Left renal cortex interstitium (tissue), 4 donors: ENCODE results near the gene C20orf96. TPM values are rescaled to one million over a fixed set of nuclear protein-coding genes. Genes with fewer than 3 reads are reported as not detected.
A peak's percentile ranks its signal among the peaks of the same experiment; 100 is the strongest.

Source experiments
- DNase-seq, 4 donors: peaks; one replicate each; pipeline ENCODE4 v3.0.0-alpha.2; 2013; ENCODE audit warnings: low read depth in 4 of 4, low spot score in 2 of 4, missing footprints in 1 of 4
- polyA plus RNA-seq, 4 donors: library from polyadenylated mRNA; unstranded; fragments of 120-200 nt; gene quantifications; one replicate each; pipeline ENCODE4 v1.2.1, GENCODE V29; 2013; ENCODE audit not compliant: insufficient read length in 4 of 4

C20orf96 gene
- polyA plus RNA-seq, 4 donors = 32.0 to 43.0 (median 37.6) TPM

- DNase-seq = no peak
Measured at GRCh38 chr20:312866-313265, 22.3 kb upstream of the C20orf96 start.

DNA sequence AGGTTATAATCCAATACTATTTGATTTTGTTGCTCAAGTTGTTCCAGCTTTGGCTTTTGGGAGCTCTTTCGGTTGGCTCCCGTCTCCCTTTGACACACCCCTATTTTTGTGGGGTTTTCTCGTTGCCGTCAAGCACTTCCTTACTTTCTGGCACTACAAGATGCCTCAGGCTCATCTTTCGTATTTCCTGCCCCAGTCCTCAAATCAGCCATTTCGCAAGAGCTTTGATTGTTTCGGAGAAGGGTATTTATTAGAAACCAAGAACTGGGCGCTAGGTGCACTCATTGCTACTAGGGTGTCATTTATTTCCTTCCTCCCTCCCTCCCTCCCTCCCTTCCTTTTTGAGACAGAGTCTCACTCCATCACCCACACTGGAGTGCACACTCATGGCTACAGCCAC is 21.5 kb upstream of the C20orf96 start:
- DNase-seq = no peak

DNA sequence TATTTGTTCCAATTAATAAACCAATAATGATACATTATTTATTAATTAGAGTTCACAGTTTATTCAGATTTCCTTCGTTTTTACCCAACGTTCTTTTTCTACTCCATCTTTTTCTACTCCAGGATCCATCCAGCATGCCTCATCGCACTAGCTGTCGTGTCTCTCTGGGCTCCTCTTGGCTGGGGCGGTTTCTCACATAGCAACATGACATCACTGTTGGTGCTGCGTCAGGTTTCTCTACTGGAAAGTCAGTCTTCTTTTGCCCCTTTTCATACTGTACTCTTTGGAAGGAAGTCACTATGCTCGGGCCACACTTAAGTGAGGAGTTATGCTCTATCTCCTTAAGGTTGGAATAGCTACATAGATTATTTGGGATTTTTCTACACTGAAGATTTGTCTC is 21.1 kb upstream of the C20orf96 start:
- no peak for DNase-seq

GRCh38 chr20:310645-311044 is 20.1 kb upstream of the C20orf96 start:
- DNase-seq = no peak

DNA sequence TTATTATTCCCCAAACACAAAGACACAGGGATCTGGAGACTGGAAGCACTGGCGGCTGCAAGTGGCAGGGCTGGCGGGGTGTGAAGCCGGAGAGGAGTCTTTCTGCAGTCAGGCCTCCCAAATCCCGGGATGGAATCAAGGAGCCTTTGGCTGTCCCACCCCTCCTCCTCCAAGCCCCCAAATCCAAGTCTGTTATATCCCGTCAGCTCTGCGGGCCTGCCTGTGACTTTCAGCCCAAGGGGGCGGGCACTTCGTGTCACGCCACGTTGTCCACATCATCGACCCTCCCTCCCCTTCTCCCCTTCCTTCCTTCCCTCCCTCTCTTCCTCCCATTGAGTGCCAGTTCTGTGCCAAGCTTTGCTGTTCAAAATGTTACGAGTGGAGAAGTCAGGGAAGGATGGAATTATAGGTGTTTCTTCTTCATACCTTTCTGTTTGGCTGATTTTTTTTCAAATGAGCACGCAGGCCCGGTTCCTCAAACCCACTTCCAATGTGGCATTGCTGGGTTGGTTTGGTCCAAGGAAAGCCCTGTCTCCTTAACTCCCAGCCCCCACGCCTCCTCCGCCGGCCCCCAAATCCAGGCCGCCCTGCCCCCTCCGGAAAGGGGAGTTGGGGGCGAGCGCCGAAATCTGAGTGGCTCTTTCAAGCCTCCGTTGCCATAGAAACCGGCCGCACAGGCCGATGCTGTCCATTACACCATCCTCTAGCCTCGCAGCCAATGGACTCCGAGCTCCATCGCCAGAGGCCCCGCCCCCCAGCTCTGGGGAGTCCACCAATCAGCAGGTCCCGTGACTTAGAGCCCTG is 19.5 kb upstream of the C20orf96 start:
- peak in 3 of 4 donors; percentile 89 to 99 (median 97) for DNase-seq

DNA sequence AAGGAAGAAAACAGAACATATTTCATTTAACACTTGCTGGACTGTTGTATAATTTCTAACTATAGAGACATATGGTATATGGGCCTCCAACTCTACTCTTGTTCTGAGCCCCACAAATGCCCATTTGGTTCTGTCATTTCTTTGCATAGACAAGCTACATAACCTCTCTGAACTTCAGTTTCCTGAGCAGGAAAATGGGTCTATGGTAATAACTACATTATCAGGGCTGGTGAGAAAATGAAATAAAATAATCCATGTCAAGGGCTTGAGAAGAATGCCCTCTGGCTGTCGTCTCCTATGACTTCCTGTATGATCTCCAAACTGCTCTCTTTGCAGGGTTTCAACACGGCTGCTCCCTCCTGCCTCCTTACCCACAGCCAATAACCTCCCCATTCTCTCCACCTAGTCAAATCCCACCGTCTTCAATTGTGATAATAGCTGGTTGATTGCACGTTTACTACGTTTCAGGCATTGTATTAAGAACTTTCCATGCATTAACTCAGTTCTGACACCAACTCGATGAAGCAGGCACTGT is 18.8 kb upstream of the C20orf96 start:
- no peak for DNase-seq

DNA sequence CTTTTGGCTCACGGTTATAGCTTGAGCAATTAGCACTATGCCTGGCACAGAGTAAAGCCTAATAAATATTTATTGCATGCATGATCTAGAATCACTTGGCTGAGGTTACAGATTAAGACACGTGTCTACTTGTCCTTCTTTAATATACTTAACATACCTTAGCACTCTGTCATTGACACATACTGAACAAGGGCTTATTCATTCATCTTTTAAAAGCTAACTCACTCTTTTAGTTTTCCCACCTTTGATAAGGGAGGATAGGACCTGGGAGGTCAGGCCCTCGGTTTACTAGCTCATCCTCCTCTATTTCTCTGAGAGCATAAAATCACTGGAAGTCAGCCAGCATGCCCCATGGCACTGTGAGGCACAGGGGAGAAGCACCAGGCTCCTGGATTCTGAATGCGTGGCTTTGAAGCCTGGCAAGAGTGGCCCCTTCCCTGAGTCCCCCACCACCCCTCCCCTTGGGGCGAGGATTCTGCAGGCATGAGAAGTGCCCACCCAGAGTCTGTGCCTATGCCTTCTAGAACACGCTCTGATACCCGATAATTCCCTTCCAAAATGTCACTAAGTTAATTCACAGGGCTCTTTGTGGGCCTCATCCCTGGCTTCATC is 18.0 kb upstream of the C20orf96 start:
- no peak for DNase-seq

DNA sequence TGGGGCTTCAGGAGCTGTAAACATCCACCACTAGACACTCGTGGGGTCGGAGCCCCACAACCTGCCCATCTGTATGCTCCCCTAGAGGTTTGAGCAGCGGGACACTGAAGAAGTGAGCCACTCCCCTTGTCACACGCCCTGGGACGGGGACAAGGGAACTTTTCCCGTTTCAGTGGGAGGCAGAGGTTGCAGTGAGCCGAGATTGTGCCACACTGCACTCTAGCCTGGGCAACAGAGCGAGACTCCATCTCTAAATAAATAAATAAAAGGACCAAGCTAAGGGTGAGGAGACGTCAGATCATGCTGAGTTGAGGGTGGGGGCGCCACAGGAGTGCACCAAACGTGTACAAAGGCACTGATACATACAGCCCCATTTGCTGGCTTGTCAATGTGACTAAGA is 15.2 kb upstream of the C20orf96 start:
- no peak for DNase-seq

- no peak for DNase-seq
Measured at GRCh38 chr20:301886-302848, 11.6 kb upstream of the C20orf96 start.

- no peak for DNase-seq
Measured at GRCh38 chr20:300345-300990, 9.9 kb upstream of the C20orf96 start.

DNA sequence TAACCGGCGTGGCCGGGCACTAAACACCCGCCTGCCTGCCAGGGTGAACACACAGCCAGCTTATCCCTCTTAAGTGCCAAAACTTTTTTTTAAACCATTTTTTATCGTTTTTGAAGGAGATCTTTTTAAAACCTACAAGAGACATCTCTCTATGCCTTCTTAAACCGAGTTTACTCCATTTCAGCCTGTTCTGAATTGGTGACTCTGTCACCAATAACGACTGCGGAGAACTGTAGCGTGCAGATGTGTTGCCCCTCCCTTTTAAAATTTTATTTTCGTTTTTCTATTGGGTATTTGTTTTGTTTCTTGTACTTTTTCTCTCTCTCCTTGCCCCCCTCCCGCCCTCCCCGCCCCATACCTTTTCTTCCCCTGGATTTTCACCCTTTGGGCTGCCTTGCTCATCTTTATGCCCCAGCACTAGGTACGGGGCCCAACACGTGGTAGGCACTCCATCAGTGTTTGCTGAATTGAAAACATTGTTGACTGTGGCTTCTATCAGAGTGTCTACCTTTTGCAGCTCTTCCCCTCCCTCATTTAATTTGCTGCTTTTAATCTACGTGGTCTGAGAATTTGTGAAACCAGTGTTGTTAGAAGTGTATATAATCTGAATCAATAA is 8.3 kb upstream of the C20orf96 start:
- DNase-seq = no peak

GRCh38 chr20:297925-298775 is 7.6 kb upstream of the C20orf96 start:
- DNase-seq = no peak

GRCh38 chr20:297098-297924 is 6.8 kb upstream of the C20orf96 start, which contains the start of gene ZCCHC3:
TSS of gene ZCCHC3 (plus strand) at chr20:297570. CDS start at chr20:297587, 17 bp downstream.
- DNase-seq = peak; percentile 75 to 91 (median 87)

GRCh38 chr20:295804-296203 is 5.3 kb upstream of the C20orf96 start:
- no peak for DNase-seq

DNA sequence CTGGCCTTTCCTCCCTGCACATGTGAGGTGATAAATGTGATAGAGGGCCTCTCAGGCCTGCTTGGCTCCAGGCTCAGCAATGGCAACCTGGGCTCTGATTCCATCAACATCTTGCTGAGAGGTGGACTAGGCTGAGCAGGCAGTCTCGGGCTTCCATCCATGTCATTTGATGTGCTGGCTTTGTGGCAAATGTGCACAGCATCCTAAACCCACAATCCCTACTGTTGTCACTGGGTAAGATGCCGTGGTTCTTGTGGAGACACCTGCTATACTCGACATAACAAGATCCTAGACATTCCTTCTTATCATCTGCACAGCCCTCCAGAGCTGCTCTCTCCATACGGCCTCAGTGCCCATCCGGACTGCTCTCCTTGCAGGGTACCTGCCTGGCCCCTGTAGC is 4.1 kb upstream of the C20orf96 start:
- DNase-seq = no peak

GRCh38 chr20:289693-290083 is 862 bp downstream of the C20orf96 start:
- DNase-seq = no peak

GRCh38 chr20:288956-289692 is 1.4 kb downstream of the C20orf96 start:
- DNase-seq = no peak
